A549 (cell line): ENCODE results near the gene PECR. TPM values are rescaled to one million over a fixed set of nuclear protein-coding genes. Genes with fewer than 3 reads are reported as not detected.

Experiments used
- ATAC-seq, 2 experiments: fragments of 200-7000 bp in 1 of 2; fragments of >200 bp in 1 of 2; cut with Nextera tagmentation in 1 of 2; cut with Tn5 transposase in 1 of 2; 3 replicates each; pipeline versions ENCODE4 v1.8.0 to v1.9.1; 2018 to 2020; ENCODE audit warnings: mild to moderate bottlenecking in 1 of 2, moderate library complexity in 1 of 2
- CTCF ChIA-PET: fragments of 300-600 bp; sonication (Branson Sonifier 250); formaldehyde crosslinking; extraction: SDS; loops from one replicate; lab custom pipeline; 2021; ENCODE audit warnings: antibody characterized with exemption, inconsistent platforms; lab: Yijun Ruan, JAX
- POLR2A ChIA-PET: fragments of 350-600 bp; formaldehyde crosslinking; extraction: SDS; loops from one replicate; lab custom pipeline; 2021; ENCODE audit warnings: antibody characterized with exemption, inconsistent platforms; lab: Yijun Ruan, JAX
- DNase-seq, 2 experiments: peaks; one replicate each; pipeline versions ENCODE4 v3.0.0 to v3.0.0-alpha.2; 2011 to 2016; ENCODE audit warnings: low read depth in 1 of 2, low spot score in 1 of 2
- FAIRE-seq: peaks from 2 replicates; lab custom pipeline; 2011; peaks lifted over from hg19 to GRCh38; lab: Jason Lieb, UNC
- H3K27ac ChIP-seq, 2 experiments: fragments of >200 bp; sonication (Bioruptor Twin); formaldehyde crosslinking; 3 replicates each; pipeline ENCODE4 v1.5.1; 2016 to 2017
- H3K4me1 ChIP-seq: fragments of >200 bp; sonication (Bioruptor Twin); formaldehyde crosslinking; 3 replicates; pipeline ENCODE4 v1.6.1; 2016
- H3K4me2 ChIP-seq: fragments of >200 bp; sonication (Bioruptor Twin); formaldehyde crosslinking; 3 replicates; pipeline ENCODE4 v1.6.1; 2016
- H3K4me3 ChIP-seq: fragments of >200 bp; sonication (Bioruptor Twin); formaldehyde crosslinking; 3 replicates; pipeline ENCODE4 v1.5.1; 2016
- H3K9me3 ChIP-seq: fragments of >200 bp; sonication (Bioruptor Twin); formaldehyde crosslinking; 3 replicates; pipeline ENCODE4 v1.6.1; 2016
- CBX2 ChIP-seq: fragments of 200-600 bp; sonication (generic); IDR thresholded peaks from 2 replicates; pipeline ENCODE4 v1.6.1; 2016; ENCODE audit warnings: low read depth, mild to moderate bottlenecking, borderline replicate concordance
- CHD2 ChIP-seq: fragments of 150-350 bp; IDR thresholded peaks from 2 replicates; pipeline ENCODE4 v1.6.1; 2014; ENCODE audit warnings: low read length; ENCODE audit not compliant: partially characterized antibody
- CTCF ChIP-seq: fragments of >200 bp; sonication (Bioruptor Twin); formaldehyde crosslinking; IDR thresholded peaks from 3 replicates; pipeline ENCODE4 v1.5.1; 2016
- EHMT2 ChIP-seq: fragments of 200-600 bp; sonication (generic); IDR thresholded peaks from 2 replicates; pipeline ENCODE4 v1.6.1; 2016; ENCODE audit warnings: antibody characterized with exemption, low read depth, mild to moderate bottlenecking, moderate library complexity
- ELK1 ChIP-seq: fragments of 150-350 bp; IDR thresholded peaks from 2 replicates; pipeline ENCODE4 v1.6.1; 2014; ENCODE audit warnings: low read depth, mild to moderate bottlenecking, low read length
- ESRRA ChIP-seq: fragments of 150-350 bp; IDR thresholded peaks from 2 replicates; pipeline ENCODE4 v1.6.1; 2014; ENCODE audit warnings: mild to moderate bottlenecking, low read length, borderline replicate concordance
- GATA3 ChIP-seq: IDR thresholded peaks from 2 replicates; pipeline ENCODE4 v1.6.1; 2012; ENCODE audit warnings: borderline replicate concordance
- HDAC2 ChIP-seq: fragments of 200-600 bp; sonication (generic); IDR thresholded peaks from 2 replicates; pipeline ENCODE4 v1.6.1; 2016
- HOXA7 ChIP-seq: fragments of 250-450 bp; sonication (Bioruptor Pico); IDR thresholded peaks from 2 replicates; pipeline ENCODE4 v1.5.0; 2020; ENCODE audit warnings: mild to moderate bottlenecking, moderate library complexity
- HOXB13 ChIP-seq: fragments of 250-450 bp; sonication (Bioruptor Pico); IDR thresholded peaks from 2 replicates; pipeline ENCODE4 v1.5.0; 2020; ENCODE audit warnings: low read depth, mild to moderate bottlenecking, moderate library complexity
- JUN ChIP-seq, 2 experiments: fragments of >200 bp; sonication (Bioruptor Twin); formaldehyde crosslinking; IDR thresholded peaks; 2 replicates in 1 of 2; 3 replicates in 1 of 2; pipeline ENCODE4 v1.6.1; 2016 to 2017
- KDM1A ChIP-seq: fragments of 200-600 bp; sonication (generic); IDR thresholded peaks from 2 replicates; pipeline ENCODE4 v1.6.1; 2016; ENCODE audit warnings: low read depth, mild to moderate bottlenecking
- KDM5A ChIP-seq: fragments of 200-600 bp; sonication (generic); IDR thresholded peaks from 2 replicates; pipeline ENCODE4 v1.6.1; 2016; ENCODE audit warnings: antibody characterized with exemption, mild to moderate bottlenecking
- NR3C1 ChIP-seq: fragments of >200 bp; sonication (Bioruptor Twin); formaldehyde crosslinking; IDR thresholded peaks from 3 replicates; pipeline ENCODE4 v1.6.1; 2017
- PBX3 ChIP-seq: IDR thresholded peaks from 2 replicates; pipeline ENCODE4 v1.6.1; 2012
- PHF8 ChIP-seq: fragments of 200-600 bp; sonication (generic); IDR thresholded peaks from 2 replicates; pipeline ENCODE4 v1.6.1; 2016; ENCODE audit warnings: low read depth, mild to moderate bottlenecking, antibody characterized with exemption, moderate library complexity, borderline replicate concordance
- POLR2AphosphoS2 ChIP-seq: conservative IDR thresholded peaks from 2 replicates; pipeline ENCODE4 v1.6.1; 2012; ENCODE audit warnings: low read length, improper control_type of control experiment, inconsistent platforms
- RNF2 ChIP-seq: fragments of 200-600 bp; sonication (generic); IDR thresholded peaks from 2 replicates; pipeline ENCODE4 v1.6.1; 2016; ENCODE audit warnings: low read depth, mild to moderate bottlenecking, antibody characterized with exemption, moderate library complexity, borderline replicate concordance
- SREBF2 ChIP-seq: fragments of 450-650 bp; IDR thresholded peaks from 2 replicates; pipeline ENCODE4 v1.6.1; 2014; ENCODE audit warnings: mild to moderate bottlenecking, moderate library complexity
- TP53 ChIP-seq: fragments of 250-450 bp; sonication (Bioruptor Pico); IDR thresholded peaks from 2 replicates; pipeline ENCODE4 v1.5.0; 2021; ENCODE audit warnings: mild to moderate bottlenecking, moderate library complexity
- ZC3H11A ChIP-seq: fragments of 450-650 bp; IDR thresholded peaks from 2 replicates; pipeline ENCODE4 v1.6.1; 2014; ENCODE audit warnings: antibody characterized with exemption, mild to moderate bottlenecking
- ZFP36 ChIP-seq: fragments of 450-650 bp; IDR thresholded peaks from 2 replicates; pipeline ENCODE4 v1.6.1; 2014; ENCODE audit warnings: borderline replicate concordance; ENCODE audit not compliant: partially characterized antibody
- ZSCAN20 ChIP-seq: fragments of 250-450 bp; sonication (Bioruptor Pico); IDR thresholded peaks from 2 replicates; pipeline ENCODE4 v1.8.0; 2022; ENCODE audit warnings: mild to moderate bottlenecking, moderate library complexity
- WGBS: methylation state at CpG from one replicate; pipeline ENCODE4 v1.1.6; 2017; ENCODE audit errors: missing lambda C conversion rate; 5-methylcytosine and 5-hydroxymethylcytosine counted together
- polyA plus RNA-seq, 4 experiments: library from polyadenylated mRNA; depleted of rRNA in 3 of 4; stranded (reverse); fragments of >200 nt; fragmentation: RNase III in 1 of 4; extraction: RNeasy Plus Mini Kit Qiagen cat#74134 plus additional on column Dnase treatment in 1 of 4; gene quantifications; 2 replicates in 3 of 4; 3 replicates in 1 of 4; pipeline ENCODE4 v1.2.3, GENCODE V29; 2011 to 2017
- TF ChIP-seq, protein P1 (sequence below): IDR thresholded peaks from 2 replicates; pipeline ENCODE4 v1.6.1; 2012; ENCODE audit warnings: low read depth, borderline replicate concordance

PECR gene
- polyA plus RNA-seq, 2 of the 4 experiments (the other 2 are of a cell fraction) = 16.8 to 39.9 TPM

DNA sequence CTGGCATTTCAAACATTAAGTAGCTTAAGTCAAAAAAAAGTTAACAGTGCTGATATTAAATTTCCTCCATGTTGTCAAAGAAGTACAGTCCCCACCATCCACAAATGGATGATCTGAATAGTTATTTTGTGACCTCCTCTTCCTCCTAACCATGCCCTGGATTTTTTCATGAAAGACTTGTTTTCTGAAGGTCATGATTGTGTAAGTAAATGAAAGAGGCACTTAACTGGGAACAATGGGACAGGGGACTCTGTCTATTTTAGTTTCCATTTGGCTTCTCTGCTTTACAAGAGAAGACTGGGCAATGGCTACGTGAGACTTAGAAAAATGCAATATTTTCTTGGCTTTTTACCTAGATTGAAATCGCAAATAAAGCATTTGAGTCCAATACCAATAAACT lies 32.2 kb downstream of the PECR start:
- FAIRE-seq (no peak), ATAC-seq (no peak), DNase-seq (no peak)
- 87% methylated on average over 2 of the region's 2 CpGs for WGBS
- no peak for TF ChIP-seq ZSCAN20
- TF ChIP-seq ESRRA = no peak
- no peak for TF ChIP-seq RNF2
- TF ChIP-seq KDM5A = no peak
- TF ChIP-seq CHD2 = no peak
- TF ChIP-seq JUN (IDR thresholded peaks at IDR 0.05) = no peak
- no peak for TF ChIP-seq HOXB13
- no peak for TF ChIP-seq KDM1A
- no peak for TF ChIP-seq CTCF
- TF ChIP-seq EHMT2 = no peak
- TF ChIP-seq, protein P1, sequence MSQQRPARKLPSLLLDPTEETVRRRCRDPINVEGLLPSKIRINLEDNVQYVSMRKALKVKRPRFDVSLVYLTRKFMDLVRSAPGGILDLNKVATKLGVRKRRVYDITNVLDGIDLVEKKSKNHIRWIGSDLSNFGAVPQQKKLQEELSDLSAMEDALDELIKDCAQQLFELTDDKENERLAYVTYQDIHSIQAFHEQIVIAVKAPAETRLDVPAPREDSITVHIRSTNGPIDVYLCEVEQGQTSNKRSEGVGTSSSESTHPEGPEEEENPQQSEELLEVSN = no peak
- Histone ChIP-seq H3K4me1 (peaks cover 11% of the 10 kb centered on the region), H3K9me3 (no peaks in the 10 kb centered on the region), H3K27ac (no peak overlapping the region), H3K4me3 (no peak overlapping the region), H3K4me2 (no peak overlapping the region)
- ChIA-PET POLR2A (no interaction called here), CTCF (interaction anchor here (1.1 to 1.2 kb wide), 2 partner anchors 16 to 38 kb away, joined by 3 to 4 read pairs; no protein-coding TSS in a partner anchor)

DNA sequence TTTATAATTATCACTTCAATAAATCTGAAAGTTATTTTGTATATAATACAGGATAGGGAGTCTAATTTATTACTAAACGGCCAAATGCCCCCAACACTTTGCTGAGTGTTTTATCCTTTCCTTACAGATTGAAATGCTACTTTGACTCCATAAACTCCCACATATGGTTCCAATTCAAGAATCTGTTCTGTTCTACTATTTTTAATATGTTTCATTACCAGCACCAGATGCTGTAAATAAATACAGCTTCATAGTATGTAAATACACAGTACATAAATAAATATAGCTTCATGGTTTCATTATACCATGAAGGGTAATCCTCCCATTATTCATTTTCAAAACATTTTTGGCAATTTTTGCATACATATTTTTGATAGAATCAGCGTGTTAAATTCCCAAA lies 34.2 kb downstream of the PECR start:
- 88% methylated on average over 2 of the region's 2 CpGs for WGBS

More for the DNA sequence above, 34.2 kb downstream of the PECR start:
- POLR2A ChIA-PET = no interaction called here
- CTCF ChIA-PET = interaction anchor here (0.6 kb wide), 2 partner anchors 97 to 398 kb away, joined by 3 read pairs; no protein-coding TSS in a partner anchor
- Histone ChIP-seq H3K27ac (no peak overlapping the region), H3K4me3 (no peak overlapping the region), H3K4me2 (no peak overlapping the region), H3K9me3 (no peaks in the 10 kb centered on the region), H3K4me1 (no peaks in the 10 kb centered on the region)
- TF ChIP-seq CTCF (no peak), CBX2 (no peak), RNF2 (no peak), ESRRA (no peak), HOXA7 (CRISPR knock-in tag) (no peak), ZFP36 (no peak), EHMT2 (no peak), ZC3H11A (no peak), PHF8 (no peak), HDAC2 (no peak), TP53 (CRISPR knock-in tag) (no peak), ELK1 (no peak), POLR2AphosphoS2 (no peak), NR3C1 (no peak), SREBF2 (no peak), CHD2 (no peak), PBX3 (no peak), GATA3 (no peak)
- TF ChIP-seq, protein P1 = no peak
- no peak for FAIRE-seq
- no peak for ATAC-seq
- DNase-seq = no peak
